T47D (cell line): ENCODE data around the gene CLN3.
"Not testable (repeated sequence)": the region's sequence is repeated elsewhere in the genome, so short reads cannot be mapped to it uniquely, and the experiment has no call there.

Experiments
- DNase-seq, 2 experiments: peaks; one replicate each; pipeline versions ENCODE4 v3.0.0 to v3.0.0-alpha.2; 2011 to 2012; ENCODE audit warnings: low read depth in 1 of 2, low spot score in 1 of 2
- JUND ChIP-seq: IDR thresholded peaks from 2 replicates; pipeline ENCODE4 v1.6.1; 2012; ENCODE audit warnings: low read depth
- in situ Hi-C: cut with HindIII; loops from 2 replicates; pipeline ENCODE4 v1.10.0; 2016; ENCODE audit warnings: low sequenced_read_pairs, low pct_unique_long_range_greater_than_20kb

Gene CLN3

DNA sequence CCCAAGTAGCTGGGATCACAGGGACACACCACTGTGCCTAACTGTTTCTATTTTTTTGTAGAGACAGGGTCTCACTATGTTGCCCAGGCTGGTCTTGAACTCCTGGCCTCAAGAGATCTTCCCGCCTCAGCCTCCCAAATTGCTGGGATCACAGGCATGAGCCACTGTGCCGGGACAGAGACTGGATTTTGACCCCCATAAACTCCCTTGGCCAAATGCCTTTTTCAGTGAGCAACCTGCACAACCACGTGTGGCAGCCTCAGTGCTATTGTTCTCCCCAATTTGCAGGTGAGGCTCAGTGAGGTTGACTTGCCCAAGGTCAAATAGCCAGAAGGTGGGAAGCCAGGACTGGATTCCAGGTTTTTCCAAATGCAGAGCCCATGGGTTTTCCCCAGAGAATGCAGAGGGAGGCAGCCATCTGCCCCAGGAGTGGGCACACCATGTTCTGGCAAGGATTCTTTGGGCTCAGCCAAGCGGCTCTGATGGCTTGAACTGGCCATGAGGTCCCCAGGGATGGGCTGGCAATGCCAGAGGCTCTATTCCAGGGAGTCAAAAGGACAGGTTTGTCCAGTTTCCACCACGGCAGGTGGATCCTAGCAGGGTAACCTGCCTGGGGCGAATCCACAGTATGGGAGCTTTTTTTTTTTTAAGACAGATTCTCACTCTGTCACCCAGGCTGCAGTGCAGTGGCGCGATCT is 13.0 kb upstream of the CLN3 start:
- no peak for TF ChIP-seq JUND
- in situ Hi-C loops: no loop called here
- DNase-seq: peak; percentile 76 to 93

DNA sequence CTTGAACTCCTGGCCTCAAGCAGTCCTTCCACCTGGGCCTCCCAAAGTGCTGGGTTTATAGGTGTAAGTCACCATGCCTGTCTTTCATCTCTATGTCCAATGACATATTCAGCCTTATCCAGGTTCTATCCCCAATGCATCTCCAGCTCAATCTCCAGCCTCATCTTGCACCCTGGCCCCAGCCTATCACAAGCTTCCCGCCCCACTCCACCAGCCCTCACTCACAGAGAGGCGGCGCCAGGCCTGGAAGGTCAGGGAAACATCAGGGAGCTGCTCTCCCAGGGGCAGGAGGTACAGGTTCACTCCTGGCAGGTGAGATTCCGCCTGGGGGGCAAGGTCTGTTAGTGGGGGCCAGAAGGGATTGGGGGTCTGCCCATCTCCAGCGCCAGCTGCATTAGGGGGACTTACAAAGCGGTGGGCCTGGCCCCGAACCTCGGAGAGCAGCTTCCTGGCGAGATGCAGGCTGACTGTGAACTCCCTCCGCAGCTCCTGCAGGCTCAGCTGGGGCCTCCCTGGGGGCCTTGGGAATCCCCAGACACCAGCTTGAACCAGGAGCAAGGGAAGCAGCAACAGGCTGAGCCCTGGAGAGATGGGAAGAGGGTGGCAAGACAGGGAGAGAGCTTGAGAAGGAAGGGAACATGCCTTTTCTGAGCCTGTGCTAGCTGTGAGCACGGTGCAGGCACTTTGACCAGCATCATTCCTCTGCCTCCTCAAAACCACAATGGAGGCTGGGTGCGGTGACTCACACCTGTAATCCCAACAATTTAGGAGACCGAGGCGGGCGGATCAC is 11.8 kb upstream of the CLN3 start:
- no peak for DNase-seq
- in situ Hi-C loops: no loop called here
- no peak for TF ChIP-seq JUND

DNA sequence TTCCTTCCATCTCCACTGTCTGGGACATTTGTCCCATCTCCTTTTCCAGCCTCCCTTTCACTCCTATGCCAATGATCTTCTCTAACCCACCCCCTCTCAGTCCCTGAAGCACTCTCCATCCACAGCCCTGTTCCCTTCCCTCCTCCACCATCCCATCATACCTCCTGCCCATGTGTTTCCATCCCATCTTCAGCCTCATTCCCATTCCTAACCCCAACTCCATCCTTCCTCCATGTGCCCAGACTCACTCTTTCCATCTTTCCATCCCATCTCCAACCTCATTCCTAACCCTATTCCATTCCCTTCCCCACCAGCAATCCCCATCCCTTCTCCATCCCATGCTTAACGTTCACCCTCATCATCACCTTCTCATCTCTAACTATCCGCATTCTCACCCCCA is 10.4 kb upstream of the CLN3 start:
- no peak for DNase-seq
- no peak for TF ChIP-seq JUND
- in situ Hi-C loops: no loop called here

DNA sequence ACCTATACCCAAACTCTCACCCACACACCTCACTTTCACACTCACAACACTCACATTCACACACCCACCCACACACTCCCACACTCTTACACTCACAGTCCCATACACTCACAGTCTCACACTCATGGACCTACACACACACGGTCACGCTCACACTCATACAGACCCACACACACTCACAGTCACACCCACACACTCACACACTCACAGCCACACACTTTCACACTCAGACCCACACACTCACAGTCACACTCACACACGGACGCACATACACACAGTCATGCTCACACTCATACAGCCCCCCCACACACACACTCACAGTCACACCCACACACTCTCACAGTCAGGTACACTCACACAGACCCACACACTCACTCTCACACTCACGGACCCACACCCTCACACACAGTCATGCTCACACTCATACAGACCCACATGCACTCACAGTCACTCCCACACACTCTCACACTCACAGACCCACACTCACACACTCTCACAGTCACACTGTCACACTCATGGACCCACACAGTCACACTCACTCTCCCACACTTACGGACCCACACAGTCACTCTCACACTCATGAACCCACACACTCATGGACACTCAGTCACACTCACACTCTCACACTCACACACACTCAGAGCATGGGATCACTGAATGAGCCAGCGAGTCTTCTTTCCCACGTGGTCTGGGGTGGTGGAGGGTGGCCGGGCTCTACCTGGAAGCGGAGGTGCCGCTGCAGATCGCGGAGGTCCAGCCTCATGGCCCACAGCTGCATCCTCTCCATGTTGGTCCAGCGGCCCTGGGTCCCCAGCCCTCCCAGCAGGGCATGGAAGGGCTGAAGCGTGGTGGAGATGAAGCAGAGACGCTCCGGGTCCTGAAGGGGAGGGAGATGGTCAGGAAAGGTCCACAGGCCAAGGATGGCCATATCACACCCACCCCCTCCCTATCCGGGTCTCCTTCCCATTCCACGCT is 9.7 kb upstream of the CLN3 start:
- no peak for DNase-seq
- TF ChIP-seq JUND: no peak
- in situ Hi-C loops: no loop called here

DNA sequence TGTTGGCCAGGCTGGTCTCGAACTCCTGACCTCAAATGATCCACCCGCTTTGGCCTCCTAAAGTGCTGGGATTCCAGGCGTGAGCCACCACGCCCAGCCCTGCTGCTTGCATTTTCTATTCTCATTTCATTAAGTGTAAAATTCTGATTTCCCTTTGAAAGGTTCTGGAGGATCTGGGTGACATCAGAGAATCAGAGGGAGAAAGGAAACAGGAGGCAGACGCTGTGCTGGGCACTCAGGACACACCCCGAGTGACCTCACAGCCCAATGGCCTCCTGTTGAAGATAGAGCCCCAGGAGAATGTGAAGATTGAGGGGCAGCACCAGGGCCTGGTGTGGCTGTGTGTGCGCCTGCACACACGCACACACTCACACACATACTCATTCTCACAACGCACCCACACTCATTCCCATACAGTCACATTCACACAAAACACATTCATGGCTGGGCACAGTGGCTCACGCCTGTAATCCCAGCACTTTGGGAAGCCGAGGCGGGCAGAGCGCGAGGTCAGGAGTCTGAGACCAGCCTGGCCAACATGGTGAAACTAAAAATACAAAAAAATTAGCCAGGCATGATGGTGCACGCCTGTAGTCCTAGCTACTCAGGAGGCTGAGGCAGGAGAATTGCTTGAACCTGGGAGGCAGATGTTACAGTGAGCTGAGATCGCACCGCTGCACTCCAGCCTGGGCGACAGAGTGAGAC is 8.8 kb upstream of the CLN3 start:
- in situ Hi-C loops, DNase-seq: not testable (repeated sequence)

DNA sequence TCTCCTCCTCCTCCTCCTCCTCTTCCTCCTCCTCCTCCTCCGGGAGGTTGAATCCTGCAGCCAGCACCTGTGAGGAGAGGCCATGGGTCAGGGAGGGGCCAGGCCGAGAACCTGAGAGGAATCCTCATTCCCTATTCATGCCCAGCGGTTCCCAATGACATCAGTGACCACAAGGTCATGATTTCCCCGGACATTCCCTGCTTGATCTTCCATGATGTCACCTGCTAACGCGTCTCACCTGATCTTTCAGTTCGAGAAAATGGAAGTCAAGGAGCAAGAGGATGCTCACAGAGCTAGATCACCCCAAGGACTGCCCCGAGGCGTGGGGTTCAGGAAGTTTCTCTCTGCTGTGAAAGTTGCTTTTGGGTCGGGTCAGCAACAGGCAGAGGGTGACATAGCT is 8.0 kb upstream of the CLN3 start:
- no peak for DNase-seq
- TF ChIP-seq JUND: no peak
- in situ Hi-C loops: no loop called here

DNA sequence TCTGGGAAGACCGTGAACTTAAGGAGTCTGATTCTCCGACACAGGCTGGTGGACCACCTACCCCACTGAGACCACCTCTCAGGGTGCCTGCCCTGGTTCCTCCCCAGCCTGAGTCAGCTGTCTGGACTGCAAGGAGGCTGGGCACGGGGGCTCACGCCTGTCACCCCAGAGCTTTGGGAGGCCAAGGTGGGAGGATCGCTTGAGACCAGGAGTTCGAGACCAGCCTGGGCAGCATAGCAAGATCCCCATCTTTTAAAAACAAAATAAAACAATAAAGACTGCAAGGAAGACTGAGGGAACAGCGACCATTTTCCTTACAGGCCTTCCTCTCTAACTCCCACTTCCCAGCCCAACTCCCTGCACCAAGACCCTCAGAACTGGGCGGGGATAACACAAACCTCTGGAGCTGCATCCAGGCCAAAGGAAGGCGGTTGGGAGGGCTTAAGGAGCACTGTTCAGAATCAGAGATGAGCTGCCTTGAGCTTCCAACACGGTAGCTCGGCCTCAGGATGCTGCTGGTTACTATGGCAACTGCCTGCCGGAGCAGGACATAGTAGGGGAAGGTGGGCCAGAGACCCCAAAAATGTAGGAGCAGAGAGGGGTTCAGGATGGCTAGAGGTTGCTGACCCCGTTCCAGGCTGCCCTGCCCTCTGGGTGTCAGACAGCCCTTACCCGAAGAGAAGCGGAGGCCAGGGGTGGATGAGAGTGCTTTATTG is 7.0 kb upstream of the CLN3 start:
- in situ Hi-C loops: no loop called here
- no peak for DNase-seq
- TF ChIP-seq JUND: no peak

DNA sequence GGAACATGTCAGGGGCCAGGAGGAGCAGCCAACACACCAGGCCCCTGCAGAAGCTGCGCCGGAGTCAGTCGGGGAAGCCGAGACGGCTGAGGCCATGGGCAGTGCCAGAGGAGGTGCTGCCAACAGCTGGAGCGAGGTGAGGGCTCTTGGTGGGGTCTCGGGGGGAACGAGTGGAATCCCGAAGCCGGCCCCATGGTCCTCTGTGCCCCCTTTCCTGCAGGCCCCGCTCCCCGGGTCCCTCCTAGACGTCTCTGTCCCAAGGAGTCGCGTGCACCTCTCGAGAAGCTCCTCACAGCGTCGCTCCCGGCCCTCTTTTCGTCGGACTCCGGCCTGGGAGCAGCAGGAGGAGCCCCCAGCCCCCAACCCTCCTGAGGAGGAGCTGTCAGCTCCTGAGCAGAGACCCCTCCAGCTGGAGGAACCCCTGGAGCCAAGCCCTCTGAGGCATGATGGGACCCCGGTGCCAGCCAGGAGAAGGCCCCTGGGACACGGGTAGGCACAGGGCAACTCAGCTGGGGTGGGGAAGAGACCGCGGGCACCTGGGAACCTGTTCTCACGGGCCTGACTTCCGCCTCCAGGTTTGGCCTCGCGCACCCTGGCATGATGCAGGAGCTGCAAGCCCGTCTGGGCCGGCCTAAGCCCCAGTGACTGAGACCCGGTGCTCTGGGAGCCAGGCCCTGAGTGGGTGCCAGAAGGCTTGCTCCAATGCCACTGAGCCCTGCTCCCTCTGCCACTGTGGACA is 6.2 kb upstream of the CLN3 start:
- no peak for DNase-seq
- TF ChIP-seq JUND: no peak
- in situ Hi-C loops: no loop called here

DNA sequence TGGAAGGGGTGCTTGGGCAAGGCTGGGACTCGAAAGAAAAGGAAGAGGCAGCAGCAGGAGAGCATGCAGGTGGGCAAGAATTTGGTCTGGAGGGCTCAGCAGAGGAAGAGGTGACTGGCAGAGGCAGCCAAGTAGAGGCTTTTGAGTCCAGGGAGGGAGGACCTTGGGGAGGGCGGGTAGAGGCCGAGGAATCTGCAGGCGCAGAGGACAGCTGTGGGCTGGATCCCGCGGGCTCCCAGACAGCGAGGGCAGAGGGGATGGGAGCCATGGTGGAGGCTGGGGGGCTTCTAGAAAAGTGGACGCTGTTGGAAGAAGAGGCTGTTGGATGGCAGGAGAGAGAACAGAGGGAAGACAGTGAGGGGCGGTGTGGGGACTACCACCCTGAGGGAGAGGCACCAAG is 5.5 kb upstream of the CLN3 start:
- in situ Hi-C loops: no loop called here
- no peak for TF ChIP-seq JUND
- DNase-seq: no peak

DNA sequence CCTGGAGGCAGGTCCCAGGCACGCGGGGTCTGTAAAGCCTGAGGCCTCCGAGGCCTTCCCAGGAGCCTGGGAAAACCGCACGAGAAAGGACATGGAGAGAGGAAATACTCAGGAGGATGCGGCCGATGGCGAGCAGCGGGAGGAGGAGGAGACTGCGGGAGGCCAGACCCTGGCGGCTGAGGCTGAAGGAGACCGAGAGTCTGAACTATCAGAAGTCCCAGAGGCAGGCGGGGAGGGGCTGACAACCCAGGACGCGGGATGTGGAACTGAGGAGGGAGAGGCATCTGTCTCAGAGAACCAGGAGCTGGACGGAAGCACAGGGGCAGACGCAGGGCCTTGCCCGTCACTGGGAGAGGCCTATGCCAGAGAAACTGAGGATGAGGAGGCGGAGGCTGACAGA is 5.0 kb upstream of the CLN3 start:
- in situ Hi-C loops: no loop called here
- no peak for DNase-seq
- TF ChIP-seq JUND: no peak

DNA sequence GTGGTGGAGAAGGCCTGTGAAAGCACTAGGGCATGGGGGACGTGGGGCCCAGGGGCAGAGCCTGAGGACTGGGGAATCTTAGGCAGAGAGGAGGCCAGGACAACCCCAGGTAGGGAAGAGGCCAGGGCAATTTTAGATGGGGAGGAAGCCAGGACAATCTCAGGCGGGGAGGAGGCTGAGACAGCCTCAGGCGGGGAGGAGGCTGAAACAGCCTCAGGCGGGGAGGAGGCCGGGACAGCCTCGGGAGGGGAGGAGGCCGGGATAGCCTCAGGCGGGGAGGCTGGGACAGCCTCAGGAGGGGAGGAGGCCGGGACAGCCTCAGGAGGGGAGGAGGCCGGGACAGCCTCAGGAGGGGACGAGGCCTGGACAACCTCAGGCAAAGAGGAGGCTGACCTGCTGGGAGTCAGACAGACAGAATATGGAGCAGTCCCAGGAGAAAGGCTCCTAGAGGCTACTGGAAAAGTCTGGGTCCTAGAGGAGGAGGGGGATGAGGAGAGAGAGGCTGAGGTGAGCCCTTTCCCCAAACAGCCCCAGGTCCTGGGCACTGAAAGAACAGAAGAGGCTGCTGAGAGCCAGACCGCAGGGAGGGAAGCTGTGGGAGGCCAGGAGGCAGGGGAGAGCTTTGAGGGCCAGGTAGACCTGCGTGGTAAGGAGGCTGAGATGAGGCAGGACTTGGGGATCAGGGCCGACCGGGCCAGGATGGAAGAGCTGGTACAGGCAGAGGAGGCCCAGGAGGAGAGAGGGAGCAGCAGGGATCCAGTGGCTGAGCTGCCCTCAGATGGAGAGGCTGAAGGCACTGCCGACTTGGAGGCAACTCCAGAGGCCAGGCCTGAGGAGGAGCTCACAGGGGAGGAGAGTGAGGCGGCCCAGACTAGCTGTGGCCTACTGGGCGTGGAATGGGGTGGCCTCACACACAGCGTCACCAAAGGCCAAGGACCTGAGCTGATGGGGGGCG is 4.2 kb upstream of the CLN3 start:
- no peak for DNase-seq
- no peak for TF ChIP-seq JUND
- in situ Hi-C loops: no loop called here
